ENCODE data around the gene SEPTIN1. TPM values are rescaled to one million over a fixed set of nuclear protein-coding genes. Genes with fewer than 3 reads are reported as not detected.

The SEPTIN1 gene
- total and polyA plus RNA-seq, 2 of the 13 experiments (the other 11 are each of a cell fraction or from before 2014, with no cell fraction given): 0.18 to 0.67 TPM

GRCh38 chr16:30407102-30407803 is 24.9 kb upstream of the SEPTIN1 start, which contains the start of gene ZNF771 (continued):
- TF ChIP-seq GMEB1 (CRISPR knock-in tag; IDR thresholded peaks at IDR 0.05; ENCODE audit: borderline replicate concordance) (peak; percentile 64; the same call in 1 of the 2 replicates), KAT7 (CRISPR knock-in tag; IDR thresholded peaks at IDR 0.05; ENCODE audit: borderline replicate concordance) (peak; percentile 88), MED1 (CRISPR knock-in tag; IDR thresholded peaks at IDR 0.05) (peak; percentile 56; the same call in 1 of the 2 replicates), GMEB2 (CRISPR knock-in tag; IDR thresholded peaks at IDR 0.05; ENCODE audit: low read depth) (no peak), LCORL (IDR thresholded peaks at IDR 0.05) (0 out of 2 replicates have a peak, but pooled peaks have one; percentile 8), LCORL (CRISPR knock-in tag; IDR thresholded peaks at IDR 0.05) (peak; percentile 96), MIER3 (CRISPR knock-in tag; IDR thresholded peaks at IDR 0.05; ENCODE audit: borderline replicate concordance) (peak; percentile 72; the same call in 1 of the 2 replicates), IRX3 (CRISPR knock-in tag; IDR thresholded peaks at IDR 0.05; ENCODE audit: borderline replicate concordance, low read depth) (0 out of 2 replicates have a peak, but pooled peaks have one; percentile 8), SOX13 (IDR thresholded peaks at IDR 0.05) (no peak; the same call in 1 of the 2 replicates), SOX13 (CRISPR knock-in tag; conservative IDR thresholded peaks at IDR 0.05 in 1 of 2, IDR thresholded peaks at IDR 0.05 in 1 of 2) (peak in 1 of 2 experiments; percentile 45; a peak in 2 of 4 replicates), KDM2A (CRISPR knock-in tag; IDR thresholded peaks at IDR 0.05; ENCODE audit: borderline replicate concordance, low read depth) (peak; percentile 97), RNF2 (conservative IDR thresholded peaks at IDR 0.05; ENCODE audit: low read depth) (peak; percentile 82), NFIC (IDR thresholded peaks at IDR 0.05; ENCODE audit: low read length) (no peak), EZH2 (conservative IDR thresholded peaks at IDR 0.05; ENCODE audit: low read depth, low read length) (no peak), REL (CRISPR knock-in tag; conservative IDR thresholded peaks at IDR 0.05) (no peak), ZNF746 (CRISPR knock-in tag; IDR thresholded peaks at IDR 0.05) (peak; percentile 68; the same call in 1 of the 2 replicates), CREBL2 (CRISPR knock-in tag; IDR thresholded peaks at IDR 0.05; ENCODE audit: borderline replicate concordance) (0 out of 2 replicates have a peak, but pooled peaks have one; percentile 20), ZKSCAN8 (CRISPR knock-in tag; IDR thresholded peaks at IDR 0.05; ENCODE audit: borderline replicate concordance) (no peak), HNRNPUL1 (IDR thresholded peaks at IDR 0.05; ENCODE audit: low read depth, low read length) (no peak), CBX2 (IDR thresholded peaks at IDR 0.05; ENCODE audit: low read depth, low read length) (no peak), CBX2 (CRISPR knock-in tag; IDR thresholded peaks at IDR 0.05; ENCODE audit: low read depth) (no peak)
- TF ChIP-seq, protein P1, sequence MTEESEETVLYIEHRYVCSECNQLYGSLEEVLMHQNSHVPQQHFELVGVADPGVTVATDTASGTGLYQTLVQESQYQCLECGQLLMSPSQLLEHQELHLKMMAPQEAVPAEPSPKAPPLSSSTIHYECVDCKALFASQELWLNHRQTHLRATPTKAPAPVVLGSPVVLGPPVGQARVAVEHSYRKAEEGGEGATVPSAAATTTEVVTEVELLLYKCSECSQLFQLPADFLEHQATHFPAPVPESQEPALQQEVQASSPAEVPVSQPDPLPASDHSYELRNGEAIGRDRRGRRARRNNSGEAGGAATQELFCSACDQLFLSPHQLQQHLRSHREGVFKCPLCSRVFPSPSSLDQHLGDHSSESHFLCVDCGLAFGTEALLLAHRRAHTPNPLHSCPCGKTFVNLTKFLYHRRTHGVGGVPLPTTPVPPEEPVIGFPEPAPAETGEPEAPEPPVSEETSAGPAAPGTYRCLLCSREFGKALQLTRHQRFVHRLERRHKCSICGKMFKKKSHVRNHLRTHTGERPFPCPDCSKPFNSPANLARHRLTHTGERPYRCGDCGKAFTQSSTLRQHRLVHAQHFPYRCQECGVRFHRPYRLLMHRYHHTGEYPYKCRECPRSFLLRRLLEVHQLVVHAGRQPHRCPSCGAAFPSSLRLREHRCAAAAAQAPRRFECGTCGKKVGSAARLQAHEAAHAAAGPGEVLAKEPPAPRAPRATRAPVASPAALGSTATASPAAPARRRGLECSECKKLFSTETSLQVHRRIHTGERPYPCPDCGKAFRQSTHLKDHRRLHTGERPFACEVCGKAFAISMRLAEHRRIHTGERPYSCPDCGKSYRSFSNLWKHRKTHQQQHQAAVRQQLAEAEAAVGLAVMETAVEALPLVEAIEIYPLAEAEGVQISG (CRISPR knock-in tag; IDR thresholded peaks at IDR 0.05): peak; percentile 95
- TF ChIP-seq, protein P2, sequence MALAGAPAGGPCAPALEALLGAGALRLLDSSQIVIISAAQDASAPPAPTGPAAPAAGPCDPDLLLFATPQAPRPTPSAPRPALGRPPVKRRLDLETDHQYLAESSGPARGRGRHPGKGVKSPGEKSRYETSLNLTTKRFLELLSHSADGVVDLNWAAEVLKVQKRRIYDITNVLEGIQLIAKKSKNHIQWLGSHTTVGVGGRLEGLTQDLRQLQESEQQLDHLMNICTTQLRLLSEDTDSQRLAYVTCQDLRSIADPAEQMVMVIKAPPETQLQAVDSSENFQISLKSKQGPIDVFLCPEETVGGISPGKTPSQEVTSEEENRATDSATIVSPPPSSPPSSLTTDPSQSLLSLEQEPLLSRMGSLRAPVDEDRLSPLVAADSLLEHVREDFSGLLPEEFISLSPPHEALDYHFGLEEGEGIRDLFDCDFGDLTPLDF (CRISPR knock-in tag; IDR thresholded peaks at IDR 0.05): peak; percentile 56; the same call in 1 of the 2 replicates
